HEK293 (cell line): ENCODE measurements around the gene SNX13.

Source experiments
- CTCF ChIA-PET: fragments of 350-600 bp; formaldehyde crosslinking; extraction: SDS; loops from one replicate; lab custom pipeline; 2021; ENCODE audit warnings: antibody characterized with exemption; lab: Yijun Ruan, JAX
- POLR2A ChIA-PET: fragments of 300-600 bp; formaldehyde crosslinking; extraction: SDS; loops from one replicate; lab custom pipeline; 2020; ENCODE audit warnings: antibody characterized with exemption, inconsistent platforms; lab: Yijun Ruan, JAX
- H3K27ac ChIP-seq: fragments of 200-500 bp; sonication (Bioruptor generic); 2 replicates; pipeline ENCODE4 v1.5.1; 2014; ENCODE audit warnings: low read depth, low read length, control low read depth, inconsistent platforms; ENCODE audit errors: extremely low read depth
- H3K36me3 ChIP-seq, 2 experiments: fragments of 200-500 bp in 1 of 2; sonication (Bioruptor generic) in 1 of 2; 1 replicate in 1 of 2; 2 replicates in 1 of 2; pipeline ENCODE4 v1.5.1; 2014 to 2017; ENCODE audit warnings: inconsistent platforms in 2 of 2, low read length in 2 of 2; ENCODE audit not compliant: control insufficient read depth in 2 of 2, insufficient read depth in 1 of 2
- H3K4me1 ChIP-seq: fragments of 200-500 bp; sonication (Bioruptor generic); 2 replicates; pipeline ENCODE4 v1.5.1; 2014; ENCODE audit warnings: mild to moderate bottlenecking, low read length, inconsistent platforms; ENCODE audit not compliant: control insufficient read depth, insufficient read depth
- H3K4me3 ChIP-seq: 2 replicates; pipeline ENCODE4 v1.5.1; 2011; ENCODE audit warnings: low read depth, mild to moderate bottlenecking, control low read depth, low read length, moderate library complexity
- H3K9me3 ChIP-seq: fragments of 200-500 bp; sonication (Bioruptor generic); 2 replicates; pipeline ENCODE4 v1.5.1; 2014; ENCODE audit warnings: low read depth, low read length, inconsistent platforms; ENCODE audit not compliant: control insufficient read depth, insufficient read depth
- GFI1B ChIP-seq: fragments of 450-650 bp; formaldehyde crosslinking; IDR thresholded peaks from 2 replicates; pipeline ENCODE4 v1.5.1; 2016; ENCODE audit warnings: missing biosample characterization, missing genetic modification characterization
- GLIS1 ChIP-seq: fragments of 450-650 bp; formaldehyde crosslinking; IDR thresholded peaks from 2 replicates; pipeline ENCODE4 v1.5.1; 2016; ENCODE audit warnings: missing biosample characterization, missing genetic modification characterization
- INSM2 ChIP-seq: fragments of 450-650 bp; formaldehyde crosslinking; IDR thresholded peaks from 2 replicates; pipeline ENCODE4 v1.5.1; 2016; ENCODE audit warnings: missing biosample characterization, missing genetic modification characterization
- KLF8 ChIP-seq: fragments of 450-650 bp; formaldehyde crosslinking; IDR thresholded peaks from 2 replicates; pipeline ENCODE4 v1.5.1; 2016; ENCODE audit warnings: missing biosample characterization, missing genetic modification characterization
- ZBTB11 ChIP-seq: fragments of 450-650 bp; formaldehyde crosslinking; conservative IDR thresholded peaks from 2 replicates; pipeline ENCODE4 v1.5.1; 2016; ENCODE audit warnings: low read depth, missing biosample characterization, missing genetic modification characterization
- ZFP3 ChIP-seq: fragments of 450-650 bp; formaldehyde crosslinking; IDR thresholded peaks from 2 replicates; pipeline ENCODE4 v1.5.1; 2016; ENCODE audit warnings: low read depth, missing biosample characterization, missing genetic modification characterization
- ZNF391 ChIP-seq: fragments of 450-650 bp; formaldehyde crosslinking; IDR thresholded peaks from 2 replicates; pipeline ENCODE4 v1.5.1; 2016; ENCODE audit warnings: low read depth, missing biosample characterization, missing genetic modification characterization, borderline replicate concordance
- ZNF416 ChIP-seq: fragments of 450-650 bp; formaldehyde crosslinking; IDR thresholded peaks from 2 replicates; pipeline ENCODE4 v1.5.1; 2016; ENCODE audit warnings: missing biosample characterization, missing genetic modification characterization
- ZNF449 ChIP-seq: fragments of 450-650 bp; formaldehyde crosslinking; IDR thresholded peaks from 2 replicates; pipeline ENCODE4 v1.5.1; 2017; ENCODE audit warnings: missing biosample characterization, mild to moderate bottlenecking, missing genetic modification characterization, moderate library complexity
- ZNF548 ChIP-seq: fragments of 450-650 bp; formaldehyde crosslinking; IDR thresholded peaks from 2 replicates; pipeline ENCODE4 v1.5.1; 2016; ENCODE audit warnings: missing biosample characterization, missing genetic modification characterization
- ZNF561 ChIP-seq: fragments of 450-650 bp; IDR thresholded peaks from 2 replicates; pipeline ENCODE4 v1.5.1; 2018; ENCODE audit warnings: missing biosample characterization, missing genetic modification characterization, borderline replicate concordance
- ZNF670 ChIP-seq: fragments of 450-650 bp; formaldehyde crosslinking; IDR thresholded peaks from 2 replicates; pipeline ENCODE4 v1.5.1; 2016; ENCODE audit warnings: missing biosample characterization, missing genetic modification characterization, low read depth

The SNX13 gene

GRCh38 chr7:17779381-17779780, 160.9 kb downstream of the SNX13 start:
- CTCF ChIA-PET: interaction anchor here (1.8 kb wide), 1 partner anchor 9 kb away, joined by 7 read pairs; no protein-coding TSS in a partner anchor
- TF ChIP-seq INSM2: no peak
- no peak for TF ChIP-seq ZBTB11 (tag by site-specific recombination)
- no peak for TF ChIP-seq KLF8 (tag by site-specific recombination)
- no peak for TF ChIP-seq ZNF670 (tag by site-specific recombination)
- no peak for TF ChIP-seq GFI1B
- no peak for TF ChIP-seq ZNF416 (tag by site-specific recombination)
- Histone ChIP-seq H3K4me3 (no peak overlapping the region), H3K4me1 (no peaks in the 10 kb centered on the region), H3K9me3 (no peaks in the 10 kb centered on the region), H3K36me3 (no peaks in the 10 kb centered on the region), H3K27ac (no peak overlapping the region)
- POLR2A ChIA-PET: no interaction called here

GRCh38 chr7:17774716-17775288, 165.5 kb downstream of the SNX13 start:
- CTCF ChIA-PET: interaction anchor here (0.7 kb wide), 1 partner anchor 572 kb away, joined by 3 read pairs; no protein-coding TSS in a partner anchor

GRCh38 chr7:17774248-17774647, 166.0 kb downstream of the SNX13 start:
- ChIA-PET POLR2A (no interaction called here), CTCF (interaction anchor here (0.7 kb wide), 1 partner anchor 572 kb away, joined by 3 read pairs; no protein-coding TSS in a partner anchor)
- TF ChIP-seq ZFP3 (tag by site-specific recombination): no peak
- Histone ChIP-seq H3K27ac (no peak overlapping the region), H3K36me3 (no peaks in the 10 kb centered on the region), H3K4me3 (no peak overlapping the region), H3K9me3 (no peaks in the 10 kb centered on the region), H3K4me1 (peaks cover 7% of the 10 kb centered on the region)

More at GRCh38 chr7:17774716-17775288, 165.5 kb downstream of the SNX13 start:
- Histone ChIP-seq H3K36me3 (no peaks in the 10 kb centered on the region), H3K4me3 (no peak overlapping the region), H3K4me1 (peaks cover 7% of the 10 kb centered on the region), H3K9me3 (no peaks in the 10 kb centered on the region), H3K27ac (no peak overlapping the region)
- TF ChIP-seq GLIS1 (tag by site-specific recombination) (0 out of 2 replicates have a peak, but pooled peaks have one; percentile 8), ZNF391 (tag by site-specific recombination) (no peak), ZNF449 (tag by site-specific recombination) (peak; percentile 62; the same call in 1 of the 2 replicates), ZNF548 (tag by site-specific recombination) (no peak), ZNF561 (tag by site-specific recombination) (no peak)
- POLR2A ChIA-PET: no interaction called here
